GM21526 (cell line): ENCODE measurements around the gene CFLAR.
"Not testable (repeated sequence)": the region's sequence is repeated elsewhere in the genome, so short reads cannot be mapped to it uniquely, and the experiment has no call there.

ENCODE experiments used
- ATAC-seq: cut with Tn5 transposase; IDR thresholded peaks from one replicate; pipeline ENCODE4 v1.9.1; 2021; ENCODE audit warnings: moderate library complexity; ENCODE audit not compliant: unreplicated experiment, low FRiP score

Gene CFLAR

DNA sequence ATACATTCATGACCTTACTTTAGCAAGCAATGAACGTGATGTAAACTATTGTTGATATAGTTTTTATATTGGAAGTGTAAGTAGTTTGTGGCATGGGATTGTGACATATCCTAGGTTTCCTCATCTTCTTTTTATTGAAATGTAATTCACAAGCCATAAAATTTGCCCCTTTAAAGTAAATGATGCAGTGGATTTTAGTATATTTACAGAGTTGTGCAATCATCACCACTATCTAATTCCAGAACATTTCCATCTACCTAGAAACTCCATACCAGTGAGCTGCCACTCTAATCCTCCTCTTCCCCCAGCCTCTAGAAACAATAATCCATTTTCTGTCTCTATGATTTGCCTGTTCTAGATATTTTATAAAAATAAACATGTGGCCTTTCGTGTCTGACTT, 56.3 kb downstream of the CFLAR start:
- no peak for ATAC-seq

DNA sequence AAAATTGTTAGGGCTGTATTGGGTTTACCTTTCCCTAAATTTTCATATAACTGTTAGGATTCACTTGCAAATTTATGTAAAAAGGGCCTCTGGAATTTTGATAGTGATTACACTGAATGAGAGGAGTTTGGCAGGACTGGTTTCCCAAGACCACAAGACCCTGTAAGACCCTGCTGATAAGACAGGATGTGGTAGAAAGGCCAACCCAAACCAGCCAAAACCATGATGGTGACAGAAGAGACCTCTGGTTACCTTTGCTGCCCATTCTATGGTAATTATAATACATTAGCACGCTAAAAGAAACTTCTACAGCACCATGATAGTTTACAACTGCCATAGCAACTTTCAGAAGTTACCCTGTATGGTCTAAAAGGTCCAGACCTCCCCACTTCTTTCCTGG, 58.7 kb downstream of the CFLAR start:
- no peak for ATAC-seq

DNA sequence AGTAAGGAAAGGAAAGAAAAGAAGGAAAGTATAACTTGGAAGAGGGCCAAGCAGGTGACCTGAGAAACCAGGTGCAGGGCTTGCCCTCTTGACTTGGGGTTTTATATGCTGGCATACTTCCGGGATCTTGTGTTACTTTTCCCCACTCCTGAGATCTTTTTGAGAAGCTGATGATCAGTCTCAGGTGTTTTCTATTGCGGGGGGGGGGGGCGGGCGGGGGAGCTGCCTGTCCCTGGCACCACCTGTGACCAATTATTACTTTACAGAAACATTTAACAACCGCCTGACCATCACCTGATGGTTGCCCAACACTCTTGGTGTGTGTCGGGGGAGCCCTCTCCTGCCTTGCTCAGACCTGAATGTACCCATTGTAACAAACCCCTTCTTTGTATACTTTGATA, 60.1 kb downstream of the CFLAR start:
- no peak for ATAC-seq

DNA sequence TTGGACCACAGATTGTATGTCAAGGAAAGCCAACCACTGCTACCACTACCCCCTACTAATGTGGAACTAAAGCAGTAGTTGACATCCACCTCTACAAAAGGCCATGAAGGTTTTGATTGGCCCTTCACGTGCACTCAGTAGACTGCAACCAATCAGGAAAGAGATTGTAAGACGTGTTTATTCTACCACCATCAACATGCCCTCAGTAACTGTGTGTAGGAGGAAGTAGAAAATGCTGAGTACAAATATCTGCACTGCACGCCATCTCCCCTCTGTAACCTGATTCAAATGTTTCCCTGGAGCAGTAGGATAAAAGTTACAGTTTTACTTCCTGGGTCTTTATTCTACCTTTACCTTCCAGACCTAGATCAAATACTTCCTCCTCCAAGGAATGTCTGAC, 64.0 kb downstream of the CFLAR start:
- ATAC-seq, result no peak

DNA sequence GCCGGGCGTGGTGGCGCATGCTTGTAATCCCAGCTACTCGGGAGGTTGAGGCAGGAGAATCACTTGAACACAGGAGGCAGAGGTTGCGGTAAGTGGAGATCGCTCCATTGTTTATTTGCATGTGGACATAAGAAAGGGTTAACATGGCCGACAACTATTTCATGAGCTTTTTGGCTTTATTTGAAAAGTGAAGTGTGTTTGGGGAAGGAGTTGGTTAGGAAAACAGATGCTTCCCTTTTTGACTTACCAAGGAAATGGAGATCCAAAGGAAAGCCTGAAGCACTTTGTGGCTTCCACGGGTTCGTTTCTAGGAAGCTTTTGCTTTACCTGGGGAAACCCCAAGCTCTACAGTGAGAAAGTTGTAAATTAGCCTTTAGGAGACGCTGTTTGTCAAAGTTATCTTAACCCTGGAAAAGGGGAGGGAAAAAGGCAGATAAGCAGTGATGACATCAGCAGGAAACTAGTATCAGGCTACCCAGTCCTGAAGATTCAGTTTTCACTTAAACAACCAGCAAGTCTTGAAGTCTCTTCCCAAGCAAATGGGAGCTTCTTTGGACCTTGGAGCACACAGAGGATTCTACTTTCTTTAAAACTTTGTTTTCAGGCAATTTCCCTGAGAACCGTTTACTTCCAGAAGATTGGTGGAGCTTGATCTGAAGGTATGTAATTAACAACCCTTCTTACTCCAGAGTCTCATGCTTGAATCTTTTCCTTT, 66.8 kb downstream of the CFLAR start, which contains the start of gene CASP10:
Gene CASP10, plus strand, starts transcription at position 492 of the 715 bp plus-strand sequence. CDS start 2,637 bp downstream, outside the sequence.
- no peak for ATAC-seq

DNA sequence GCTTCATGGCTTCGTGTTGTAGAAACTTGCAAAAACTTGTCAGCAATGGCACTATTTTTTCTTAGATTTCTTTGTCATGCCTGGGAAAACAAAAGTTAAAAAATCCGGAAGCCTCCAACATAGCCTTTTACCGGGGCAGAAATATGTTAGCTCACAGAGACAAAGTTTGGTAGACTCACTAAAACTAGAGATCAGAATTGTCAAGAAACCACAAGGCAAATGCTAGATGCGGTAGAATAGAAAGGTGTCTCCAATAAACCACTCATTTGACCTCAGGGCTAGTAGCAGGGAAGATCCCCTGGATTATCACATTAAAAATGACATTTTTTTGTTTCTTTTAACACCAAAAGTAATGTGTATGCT, 67.4 kb downstream of the CFLAR start:
- ATAC-seq, result no peak

DNA sequence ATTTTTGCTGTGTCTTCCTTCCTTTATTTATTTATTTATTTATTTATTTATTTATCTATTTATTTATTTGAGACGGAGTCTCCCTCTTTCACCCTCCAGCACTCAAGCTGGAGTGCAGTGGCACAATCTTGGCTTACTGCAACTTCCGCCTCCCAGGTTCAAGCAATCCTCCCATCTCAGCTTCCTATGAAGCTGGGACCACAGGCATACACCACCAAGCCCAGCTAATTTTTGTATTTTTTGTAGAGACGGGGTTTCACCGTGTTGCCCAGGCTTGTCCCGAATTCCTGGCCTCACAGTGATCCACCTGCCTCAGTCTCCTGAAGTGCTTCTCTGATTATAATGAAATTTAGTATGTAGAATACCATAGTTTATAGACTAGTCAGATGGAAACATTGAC, 67.9 kb downstream of the CFLAR start:
- not testable (repeated sequence) for ATAC-seq

DNA sequence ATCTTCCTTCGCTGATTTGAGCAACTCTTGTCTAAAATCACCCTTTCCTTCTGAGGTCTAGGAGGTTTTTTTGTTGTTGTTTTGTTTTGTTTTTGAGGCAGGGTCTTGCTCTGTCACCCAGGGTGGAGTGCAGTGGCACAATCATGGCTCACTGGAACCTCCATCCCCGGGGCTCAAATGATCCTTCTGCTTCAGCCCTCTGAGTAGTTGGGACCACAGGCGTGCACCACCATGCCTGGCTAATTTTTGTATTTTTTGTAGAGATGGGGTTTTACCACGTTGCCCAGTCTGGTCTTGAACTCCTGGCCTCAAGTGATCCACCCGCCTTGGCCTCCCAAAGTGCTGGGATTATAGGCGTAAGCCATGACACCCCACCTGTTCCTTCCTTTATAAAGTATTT, 68.3 kb downstream of the CFLAR start:
- ATAC-seq, result not testable (repeated sequence)

DNA sequence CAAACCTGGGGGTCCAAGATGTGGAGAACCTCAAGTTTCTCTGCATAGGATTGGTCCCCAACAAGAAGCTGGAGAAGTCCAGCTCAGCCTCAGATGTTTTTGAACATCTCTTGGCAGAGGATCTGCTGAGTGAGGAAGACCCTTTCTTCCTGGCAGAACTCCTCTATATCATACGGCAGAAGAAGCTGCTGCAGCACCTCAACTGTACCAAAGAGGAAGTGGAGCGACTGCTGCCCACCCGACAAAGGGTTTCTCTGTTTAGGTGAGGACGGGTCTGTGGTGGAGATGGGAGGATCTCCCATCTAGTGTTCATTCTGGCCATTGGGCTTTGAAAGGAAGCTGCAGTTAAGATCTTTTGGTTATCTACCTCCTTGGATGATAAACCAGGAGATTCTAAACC, 69.9 kb downstream of the CFLAR start:
- no peak for ATAC-seq

DNA sequence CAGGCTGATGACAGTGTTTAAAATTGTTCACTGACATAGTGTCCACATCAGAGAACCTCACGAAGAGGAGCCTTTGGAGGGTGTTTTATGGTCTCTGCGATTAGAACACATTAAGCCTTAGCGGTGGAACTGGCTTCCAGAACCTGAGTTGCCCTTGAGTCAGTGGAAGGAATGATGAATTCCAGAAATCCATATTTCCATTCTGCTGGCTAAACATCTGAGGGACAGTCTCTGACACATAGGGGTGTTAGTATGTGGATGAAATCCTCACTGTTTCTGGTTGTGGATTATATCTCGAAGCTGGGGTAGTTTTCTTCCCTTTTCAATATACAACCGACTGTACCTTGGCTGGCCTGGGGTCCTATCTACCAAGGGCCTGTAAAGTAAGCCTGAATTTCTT, 71.0 kb downstream of the CFLAR start:
- ATAC-seq, result no peak

DNA sequence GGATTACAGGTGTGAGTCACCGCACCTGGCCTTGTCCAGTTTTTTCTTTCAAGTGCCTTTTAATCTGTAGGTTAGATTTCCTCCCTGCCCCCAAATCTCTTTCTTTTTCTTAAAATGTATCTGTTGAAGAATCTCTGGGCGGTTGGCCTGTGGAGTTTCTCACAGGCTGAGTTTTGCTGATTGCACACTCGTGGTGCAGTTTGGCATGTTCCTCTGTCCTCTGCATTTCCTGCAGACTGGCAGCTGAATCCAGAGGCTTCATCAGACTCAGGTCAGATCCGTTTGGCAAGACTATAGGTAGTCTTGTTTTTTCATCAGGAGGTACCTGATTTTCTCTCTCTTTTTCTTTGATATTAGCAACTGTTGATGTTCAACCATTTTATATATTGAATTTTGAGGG, 72.5 kb downstream of the CFLAR start:
- ATAC-seq, result no peak

DNA sequence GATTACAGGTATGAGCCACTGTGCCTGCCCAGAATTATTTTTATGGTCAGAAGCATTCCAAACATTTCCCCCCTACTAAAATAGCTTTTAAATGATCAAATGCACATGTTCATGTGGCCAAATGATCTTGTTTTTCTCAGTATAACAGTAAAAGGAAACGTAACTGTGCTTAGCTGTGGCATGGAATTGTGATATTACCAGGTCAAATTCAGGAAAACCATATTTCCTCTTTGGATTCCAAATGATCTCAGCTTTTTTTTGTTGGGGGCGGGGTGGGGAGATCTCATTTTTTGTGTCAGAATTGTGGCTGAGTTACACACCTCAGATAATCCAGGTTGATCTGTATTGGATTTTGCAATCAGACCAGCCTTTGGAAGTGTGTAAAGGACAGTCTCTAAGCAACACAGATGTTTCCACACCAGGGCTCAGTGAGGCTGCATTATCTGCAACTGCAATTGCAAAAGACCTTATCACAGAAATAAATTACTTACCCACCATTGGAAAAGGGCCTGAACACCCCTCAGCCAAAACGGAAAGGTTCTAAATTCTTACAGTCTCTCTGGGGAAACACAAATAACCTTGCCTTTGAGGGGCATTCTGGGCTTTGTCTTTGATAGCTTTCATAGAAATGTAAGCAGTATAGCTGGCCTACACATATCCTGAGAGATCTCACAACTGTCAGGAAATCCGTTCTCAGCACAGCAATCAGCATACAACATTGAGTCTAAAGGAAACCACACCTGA, 75.3 kb downstream of the CFLAR start:
- peak; percentile 59 for ATAC-seq

DNA sequence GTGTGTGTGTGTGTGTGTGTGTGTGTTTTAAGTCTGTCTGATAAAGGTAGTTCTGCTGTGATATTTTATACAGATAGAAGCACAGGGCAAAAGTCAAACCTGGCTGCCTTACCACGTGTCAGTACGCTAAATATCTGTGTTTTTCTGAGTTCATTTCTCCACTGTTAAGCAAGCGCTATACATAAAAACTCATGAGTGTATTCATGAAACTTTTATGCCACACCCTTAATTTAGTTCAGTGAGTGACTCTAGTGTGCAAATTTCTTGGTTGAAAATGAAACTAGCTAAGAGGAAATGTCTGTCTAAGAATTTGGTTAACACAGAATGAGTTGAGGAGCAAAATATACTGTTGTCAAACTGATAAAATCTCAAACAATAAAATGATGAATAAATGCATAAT, 78.1 kb downstream of the CFLAR start:
- peak; percentile 86 for ATAC-seq

DNA sequence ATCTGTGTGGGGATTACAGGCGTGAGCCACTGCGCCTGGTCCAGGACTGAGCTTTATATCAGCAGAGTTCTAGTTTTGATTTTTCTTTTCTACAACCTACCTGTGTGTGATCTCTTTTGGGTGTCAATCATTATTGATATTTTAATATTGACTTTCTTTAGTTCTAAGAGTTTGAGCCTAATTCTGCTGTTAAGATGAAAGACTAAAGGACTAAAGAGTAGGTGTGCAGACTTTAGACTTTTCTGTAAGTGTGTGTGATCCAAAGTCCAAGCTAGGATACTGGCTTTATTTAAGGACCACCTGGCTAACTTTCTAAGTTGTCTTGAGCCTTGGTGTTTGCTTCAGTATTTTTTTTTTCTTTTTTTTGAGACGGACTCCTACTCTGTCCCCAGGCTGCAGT, 79.4 kb downstream of the CFLAR start:
- ATAC-seq, result no peak

DNA sequence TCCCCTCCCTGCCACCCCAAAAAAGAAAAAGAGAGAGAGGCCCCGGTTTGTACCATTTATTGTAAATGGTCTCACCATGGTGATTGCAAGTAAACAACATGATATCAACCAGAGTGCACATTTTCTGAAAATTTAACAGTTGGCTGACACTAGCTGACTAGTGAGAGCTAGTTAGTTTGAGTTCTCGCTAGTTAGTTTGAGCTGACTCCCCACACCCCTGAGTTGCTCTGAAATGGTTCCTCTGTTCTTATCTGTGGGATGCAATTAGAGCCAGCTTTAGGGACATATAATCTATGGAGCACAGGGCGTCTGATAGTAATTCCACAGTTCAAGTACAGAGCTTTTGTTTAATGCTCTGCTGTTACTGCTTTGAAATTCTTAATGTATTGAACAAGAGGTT, 80.0 kb downstream of the CFLAR start:
- no peak for ATAC-seq

DNA sequence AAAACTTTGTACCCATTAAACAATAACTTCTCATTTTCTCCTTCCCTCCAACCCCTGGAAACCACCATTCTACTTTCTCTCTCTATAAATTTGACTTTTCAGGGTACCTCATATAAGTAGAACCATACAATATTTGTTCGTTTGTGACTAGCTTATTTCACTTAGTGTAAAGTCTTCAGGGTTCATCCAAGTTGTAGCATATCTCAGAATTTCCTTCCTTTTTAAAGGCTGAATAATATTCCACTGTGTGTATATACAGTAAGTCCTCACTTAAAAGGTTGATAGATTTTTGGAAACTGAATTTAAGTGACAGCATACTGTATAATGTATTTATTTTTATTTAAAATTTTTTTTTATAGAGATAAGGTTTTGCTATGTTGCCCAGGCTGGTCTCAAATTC, 80.8 kb downstream of the CFLAR start:
- no peak for ATAC-seq

DNA sequence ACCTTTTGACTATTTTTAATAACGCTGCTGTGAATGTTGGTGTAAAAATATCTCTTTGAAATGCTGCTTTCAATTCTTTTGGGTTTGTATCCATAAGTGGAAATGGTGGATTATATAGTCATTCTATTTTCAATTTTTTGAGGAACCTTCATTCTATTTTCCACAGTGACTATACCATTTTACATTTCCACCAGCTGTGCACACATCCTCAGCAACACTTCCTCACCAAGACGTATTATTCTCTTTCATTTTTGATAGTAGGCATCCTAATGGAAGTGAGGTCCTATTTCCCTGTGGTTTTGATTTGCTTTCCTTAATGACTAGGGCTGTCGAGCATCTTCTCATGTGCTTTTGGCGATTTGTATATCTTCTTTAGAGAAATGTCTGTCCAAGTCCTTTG, 81.8 kb downstream of the CFLAR start:
- ATAC-seq, result no peak

DNA sequence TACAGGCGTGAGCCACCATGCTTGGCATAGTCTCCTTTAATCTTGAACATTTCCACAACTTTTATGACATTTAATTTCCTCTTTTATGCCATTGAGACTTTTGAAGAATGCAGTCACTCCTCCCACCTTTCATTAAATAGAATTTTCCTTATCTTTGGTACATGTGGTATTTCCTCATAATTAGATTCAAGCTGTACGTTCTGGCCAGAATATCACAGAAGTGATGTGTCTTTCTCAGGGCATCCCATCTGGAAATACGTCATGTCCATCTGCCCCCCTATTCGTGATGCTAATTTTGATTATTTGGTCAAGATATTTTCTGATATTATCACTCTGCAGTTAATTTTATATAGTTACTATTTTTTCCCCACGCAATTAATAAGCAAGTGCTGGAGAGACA, 83.9 kb downstream of the CFLAR start:
- ATAC-seq, result no peak

DNA sequence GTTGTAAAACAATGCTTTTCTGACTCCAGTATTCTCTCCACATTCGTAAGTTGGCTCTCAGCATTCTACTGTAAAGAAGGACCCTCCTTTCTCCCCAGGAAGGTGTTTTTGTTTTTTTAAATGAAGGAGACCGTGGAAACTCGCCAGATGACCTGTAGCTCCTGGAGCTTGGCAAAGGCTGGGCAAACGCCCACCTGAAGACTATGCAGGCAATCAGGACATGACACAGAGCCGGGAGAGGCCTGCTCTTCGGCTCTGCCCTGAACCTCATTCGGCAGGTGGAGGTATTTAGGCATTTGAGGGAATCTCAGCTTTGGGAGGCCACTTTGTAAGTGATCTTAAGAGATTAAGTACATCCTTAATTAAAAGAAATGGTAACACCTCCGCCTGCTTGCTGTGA, 84.4 kb downstream of the CFLAR start:
- no peak for ATAC-seq

DNA sequence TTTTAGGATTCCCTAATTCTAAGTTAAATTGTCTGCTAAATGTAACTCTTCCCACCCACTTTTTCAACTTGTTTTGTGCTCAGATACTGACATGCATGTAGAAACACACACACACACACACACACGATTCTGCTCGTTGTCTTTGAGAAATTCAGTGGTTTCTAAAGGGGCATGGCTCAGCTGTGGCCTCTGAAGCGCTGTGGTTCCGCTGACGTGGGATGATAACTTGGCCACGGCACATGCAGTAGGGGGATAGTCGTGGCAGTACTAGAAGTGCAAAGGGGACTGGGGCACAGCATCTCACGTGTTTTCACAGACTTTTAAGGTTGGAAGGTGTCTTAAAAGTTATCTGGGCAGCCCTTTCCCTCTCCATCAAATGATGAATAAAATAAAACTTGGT, 85.4 kb downstream of the CFLAR start:
- ATAC-seq, result no peak

DNA sequence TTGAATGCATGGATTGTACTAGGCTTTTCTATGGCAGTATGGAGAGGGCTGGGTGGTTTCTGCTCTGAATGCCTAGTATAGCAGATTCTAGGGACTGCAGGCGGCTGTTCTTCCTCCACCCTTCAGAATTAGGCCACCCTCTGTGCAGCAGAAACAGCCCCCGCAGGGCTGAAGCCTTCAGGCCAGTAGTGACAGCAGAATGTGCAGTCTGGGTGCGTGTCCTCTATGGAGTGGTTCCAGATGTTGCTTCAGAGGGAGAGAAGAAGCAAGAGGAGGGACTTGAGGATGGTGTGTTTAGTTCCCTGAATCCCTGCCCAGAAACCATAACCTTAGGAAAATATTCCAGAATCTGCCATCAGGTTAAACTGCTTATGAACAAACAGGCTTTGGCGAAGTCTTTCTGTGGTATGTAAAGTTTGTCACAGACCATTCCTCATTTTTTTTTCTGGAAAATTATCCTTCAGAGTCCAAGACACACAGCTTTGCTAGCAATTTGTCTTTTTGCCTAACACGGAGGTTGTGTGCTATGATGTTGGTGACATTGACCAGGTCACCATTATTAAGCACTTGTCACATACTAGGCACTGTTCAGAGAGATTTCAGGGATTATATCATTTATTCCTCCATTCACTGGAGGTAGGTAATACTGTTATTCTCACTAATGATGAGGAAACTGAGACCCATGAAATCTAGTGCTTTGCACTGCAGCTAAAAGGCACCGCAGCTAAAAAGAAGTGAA, 88.1 kb downstream of the CFLAR start:
- ATAC-seq, result no peak
